ENCODE measurements around the gene CD300LF.
A peak's percentile ranks its signal among the peaks of the same experiment; 100 is the strongest.

The CD300LF gene

DNA sequence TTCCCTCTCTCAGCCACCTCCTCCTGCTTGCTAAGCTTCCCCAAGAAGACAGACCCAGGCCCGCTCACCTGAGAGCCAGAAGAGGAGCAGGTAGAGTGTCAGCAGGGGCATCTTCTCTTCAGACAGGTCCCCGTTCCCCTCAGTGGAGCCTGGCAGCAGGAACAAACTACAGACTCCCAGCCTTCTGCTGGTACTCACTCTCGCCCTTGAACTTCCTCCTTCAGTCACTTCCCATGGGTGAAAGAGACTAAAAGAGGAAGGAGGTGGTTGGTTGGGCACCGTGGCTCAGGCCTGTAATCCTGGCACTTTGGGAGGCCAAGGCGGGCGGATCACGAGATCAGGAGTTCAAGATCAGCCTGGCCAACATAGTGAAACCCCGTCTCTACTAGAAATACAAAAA is at the start of gene CD300LF:
CD300LF (minus strand) TSS at position 168 of the 400 bp plus-strand sequence; CDS start at position 111, 57 bp downstream.
- DNase-seq = no peak

- no peak for DNase-seq
Observed at GRCh38 chr17:74761931-74762330, 49.2 kb upstream of the CD300LF start.

- no peak for DNase-seq
Observed at GRCh38 chr17:74761419-74761818, 48.7 kb upstream of the CD300LF start.

GRCh38 chr17:74760404-74761105 is 47.8 kb upstream of the CD300LF start:
- no peak for DNase-seq

DNA sequence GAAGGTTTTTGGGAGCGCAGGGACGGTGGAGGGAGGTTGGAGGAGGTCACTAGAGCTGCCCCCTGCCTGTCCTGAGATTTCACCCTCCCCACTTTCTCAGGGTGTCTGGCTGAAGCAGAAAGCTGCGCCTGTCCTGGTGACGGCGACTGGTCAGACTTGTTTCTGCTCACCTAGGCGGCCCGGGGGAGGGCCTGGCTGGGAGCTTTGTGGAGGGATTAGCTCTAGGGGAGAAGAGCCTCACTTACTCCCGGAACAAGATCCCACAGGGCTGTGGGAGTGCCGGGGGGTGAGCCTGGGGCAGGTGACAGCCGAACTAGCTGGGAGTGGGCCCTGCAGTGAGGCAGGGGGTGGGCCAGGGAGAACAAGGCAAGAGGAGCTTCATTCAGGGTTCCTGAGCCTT is 47.2 kb upstream of the CD300LF start:
- no peak for DNase-seq

- no peak for DNase-seq
Observed at GRCh38 chr17:74759243-74759801, 46.6 kb upstream of the CD300LF start.

- no peak for DNase-seq
Observed at GRCh38 chr17:74758848-74759168, 46.1 kb upstream of the CD300LF start.

GRCh38 chr17:74757931-74758847 is 45.5 kb upstream of the CD300LF start:
- DNase-seq = no peak

GRCh38 chr17:74757502-74757901 is 44.8 kb upstream of the CD300LF start:
- DNase-seq = no peak

DNA sequence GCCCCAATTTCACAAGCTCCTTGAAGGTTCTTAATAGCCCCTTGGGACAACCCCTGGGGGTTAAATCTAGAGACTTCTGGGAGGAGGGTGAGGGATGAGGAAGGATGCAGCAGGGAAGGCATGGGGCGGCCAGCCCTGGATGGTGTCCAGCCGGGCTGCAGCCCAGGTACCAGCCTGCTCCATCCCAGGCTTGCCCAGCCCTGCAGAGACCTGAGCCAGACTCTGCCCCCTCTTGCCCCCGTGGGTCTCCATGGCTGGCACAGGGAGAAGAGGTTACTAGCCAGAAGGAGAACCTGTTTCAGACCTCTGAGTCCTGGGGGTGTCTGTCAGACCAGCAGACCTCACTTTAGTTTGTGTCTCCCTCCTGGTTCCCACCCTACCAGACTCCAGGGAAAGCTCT is 44.2 kb upstream of the CD300LF start:
- no peak for DNase-seq

DNA sequence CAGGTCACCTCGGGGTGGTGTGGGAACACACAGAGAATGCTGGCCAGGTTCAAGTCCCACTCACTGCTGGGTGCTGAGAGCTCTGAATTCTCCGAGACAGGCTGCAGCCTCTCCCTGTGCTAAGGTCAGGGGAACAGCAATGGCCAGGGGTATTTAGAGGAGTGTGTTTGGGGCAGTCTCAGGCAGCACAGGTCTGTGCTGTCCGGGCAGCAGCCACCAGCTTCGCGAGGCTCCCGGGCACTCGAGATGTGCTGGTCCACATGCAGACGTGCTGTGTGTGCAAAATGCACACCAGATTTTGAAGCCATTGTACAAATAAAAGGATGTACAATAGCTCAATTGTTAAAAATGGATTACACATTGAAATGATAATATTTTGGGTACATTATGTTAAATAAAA is 42.8 kb upstream of the CD300LF start:
- no peak for DNase-seq

DNA sequence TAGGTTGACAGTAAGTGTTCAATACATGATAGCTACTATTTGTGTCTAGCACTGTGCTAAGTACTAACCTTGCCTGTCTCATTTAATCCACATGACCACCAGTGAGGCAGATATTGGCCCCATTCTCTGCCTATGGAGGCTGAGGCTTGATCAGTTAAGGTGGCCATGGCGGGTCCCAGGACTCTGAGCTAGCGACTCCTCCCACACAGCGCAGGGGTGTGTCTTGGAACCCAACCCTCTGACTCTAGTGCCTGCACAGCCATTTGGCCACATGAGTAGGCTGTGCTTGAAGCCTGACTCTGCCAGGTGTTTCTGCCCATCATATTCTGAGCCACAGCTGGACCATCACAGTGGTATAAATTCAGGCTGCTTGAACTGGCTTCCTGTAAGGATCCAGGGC is 42.1 kb upstream of the CD300LF start:
- no peak for DNase-seq

GRCh38 chr17:74752822-74753401 is 40.2 kb upstream of the CD300LF start:
- no peak for DNase-seq

GRCh38 chr17:74752415-74752814 is 39.7 kb upstream of the CD300LF start:
- no peak for DNase-seq

DNA sequence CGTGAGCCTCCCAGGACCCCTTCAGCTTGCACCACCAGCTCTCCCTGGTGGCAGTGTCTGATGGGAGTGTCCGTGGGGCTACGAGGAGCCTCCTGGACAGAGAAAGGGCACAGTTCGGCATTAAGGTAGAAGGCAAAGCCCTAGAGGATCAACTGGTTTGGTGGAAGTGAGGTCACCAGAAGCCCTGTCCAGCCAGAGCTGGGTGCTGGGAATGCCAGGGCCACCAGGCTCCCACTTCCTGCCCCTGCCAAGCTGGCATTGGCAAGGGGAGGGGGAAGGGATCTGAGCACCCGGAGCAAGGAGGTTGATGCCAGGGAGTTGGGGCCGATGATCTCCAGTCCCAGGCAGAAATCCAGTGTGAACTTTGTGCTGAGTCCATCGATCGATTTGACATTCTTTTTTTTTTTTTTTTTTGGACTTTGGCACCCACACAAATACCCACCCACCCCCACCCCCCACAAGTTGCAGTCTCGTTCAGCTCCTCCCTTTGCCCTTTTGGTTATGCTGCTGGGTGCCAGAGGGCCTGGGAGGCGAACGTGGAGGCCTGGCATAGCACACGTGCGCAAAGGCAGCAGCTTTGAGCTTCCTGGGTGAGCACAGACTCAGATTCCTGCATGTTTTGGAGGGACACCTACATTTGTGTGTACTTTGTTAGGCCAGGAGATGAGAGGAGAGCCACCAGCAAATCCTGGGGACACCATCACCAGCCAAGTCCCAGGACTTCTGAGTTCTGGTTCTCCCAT is 37.8 kb upstream of the CD300LF start:
- DNase-seq = no peak

DNA sequence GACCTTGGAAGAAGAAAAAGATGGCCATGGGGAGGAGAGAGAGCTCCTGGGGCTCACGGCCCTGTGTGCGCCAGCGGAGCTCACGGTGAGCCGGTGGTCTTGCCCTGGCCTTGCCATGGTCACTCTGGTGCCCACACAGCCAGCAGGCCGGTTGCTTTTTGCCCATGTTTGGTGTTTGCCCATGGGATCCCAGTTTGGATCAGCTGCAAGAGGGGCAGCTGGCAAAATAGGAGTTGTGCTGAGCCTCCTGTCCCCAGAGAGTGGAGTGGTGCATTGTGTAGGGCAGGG is 37.3 kb upstream of the CD300LF start:
- DNase-seq = no peak

GRCh38 chr17:74749279-74750038 is 36.7 kb upstream of the CD300LF start:
- no peak for DNase-seq

GRCh38 chr17:74748529-74749278 is 36.0 kb upstream of the CD300LF start, which contains the start of gene NHERF1:
Gene NHERF1, plus strand, starts transcription at chr17:74748628. Its CDS starts 219 bp downstream, at chr17:74748847.
- DNase-seq = peak; percentile 41

DNA sequence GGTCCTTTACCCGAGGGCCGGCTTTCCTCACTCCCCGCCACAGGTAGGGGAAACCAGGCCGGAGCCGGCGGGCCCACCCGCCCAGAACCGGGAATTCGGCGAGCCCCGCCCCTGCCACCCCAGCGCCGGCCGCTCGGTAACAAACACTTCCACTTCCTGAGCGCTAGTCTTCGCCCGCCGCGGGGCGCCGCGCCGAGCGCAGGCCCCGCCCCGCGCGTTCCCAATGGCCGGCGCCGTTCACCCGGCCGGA is 35.5 kb upstream of the CD300LF start:
- DNase-seq = no peak

- DNase-seq = no peak
Observed at GRCh38 chr17:74746922-74747321, 34.2 kb upstream of the CD300LF start.

DNA sequence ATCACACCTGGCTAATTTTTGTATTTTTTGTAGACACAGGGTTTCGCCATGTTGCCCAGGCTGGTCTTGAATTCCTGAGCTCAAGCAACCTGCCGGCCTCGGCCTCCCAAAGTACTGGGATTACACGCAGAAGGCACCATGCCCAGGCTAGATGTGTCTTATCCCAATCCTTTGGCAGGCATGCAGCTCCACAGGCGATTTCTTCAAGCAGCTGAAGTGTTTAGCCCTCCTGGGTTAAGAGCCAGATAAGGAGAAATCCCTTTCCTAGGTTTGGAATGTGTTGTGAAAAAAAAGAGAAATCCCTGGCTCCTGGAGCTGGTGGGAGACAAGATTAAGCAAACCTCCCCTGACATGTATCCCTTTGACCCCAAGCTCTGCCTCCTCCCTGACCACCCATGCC is 33.7 kb upstream of the CD300LF start:
- no peak for DNase-seq

Data from NCI-H1417 treated with DMSO at 0.1 percent for 48 hours (cell line).